GM23338 (cell line): ENCODE results near the gene SORT1. TPM values are rescaled to one million over a fixed set of nuclear protein-coding genes. Genes with fewer than 3 reads are reported as not detected.

Experiments
- ATAC-seq: fragments of 200-7000 bp; cut with Tn5 transposase; 3 replicates; pipeline ENCODE4 v1.9.1; 2020
- DNase-seq: peaks from one replicate; pipeline ENCODE4 v3.0.0-alpha.2; 2015; ENCODE audit warnings: low spot score
- H2AFZ ChIP-seq: fragments of 200-600 bp; sonication (generic); 2 replicates; pipeline ENCODE4 v1.8.0; 2016; ENCODE audit warnings: antibody characterized with exemption, mild to moderate bottlenecking, moderate library complexity
- H3F3A ChIP-seq: fragments of 200-600 bp; sonication (generic); replicated peaks from 2 replicates; pipeline ENCODE4 v1.8.0; 2017; ENCODE audit warnings: antibody characterized with exemption, mixed run types, low read depth
- H3K27ac ChIP-seq: fragments of 200-600 bp; sonication (generic); 2 replicates; pipeline ENCODE4 v1.6.1; 2016; ENCODE audit warnings: low read depth
- H3K27me3 ChIP-seq: fragments of 200-600 bp; sonication (generic); 2 replicates; pipeline ENCODE4 v1.8.0; 2016; ENCODE audit warnings: mild to moderate bottlenecking, mixed run types, moderate library complexity; ENCODE audit not compliant: insufficient read depth
- H3K36me3 ChIP-seq: fragments of 200-600 bp; sonication (generic); 2 replicates; pipeline ENCODE4 v1.8.0; 2016; ENCODE audit warnings: mild to moderate bottlenecking; ENCODE audit not compliant: insufficient read depth
- H3K4me1 ChIP-seq: fragments of 200-600 bp; sonication (generic); 2 replicates; pipeline ENCODE4 v1.8.0; 2016; ENCODE audit warnings: mild to moderate bottlenecking, moderate library complexity; ENCODE audit not compliant: insufficient read depth
- H3K4me2 ChIP-seq: fragments of 200-600 bp; sonication (generic); 2 replicates; pipeline ENCODE4 v1.7.1; 2017; ENCODE audit warnings: mixed run types
- H3K4me3 ChIP-seq: fragments of 200-600 bp; sonication (generic); 2 replicates; pipeline ENCODE4 v1.6.1; 2016; ENCODE audit warnings: mixed run types
- H3K79me2 ChIP-seq: fragments of 200-600 bp; sonication (generic); replicated peaks from 2 replicates; pipeline ENCODE4 v1.8.0; 2017; ENCODE audit warnings: mild to moderate bottlenecking; ENCODE audit not compliant: insufficient read depth
- H3K9me2 ChIP-seq: fragments of 200-600 bp; sonication (generic); 2 replicates; pipeline ENCODE4 v1.8.0; 2017; ENCODE audit not compliant: insufficient read depth
- H4K20me1 ChIP-seq: fragments of 200-600 bp; sonication (generic); replicated peaks from 2 replicates; pipeline ENCODE4 v1.8.0; 2017; ENCODE audit warnings: mild to moderate bottlenecking; ENCODE audit not compliant: insufficient read depth
- H3K27ac Mint-ChIP-seq: 2 replicates; pipeline ENCODE4 v1.8.0; 2020; ENCODE audit warnings: inconsistent platforms, mild to moderate bottlenecking, moderate library complexity, mixed read lengths
- H3K27me3 Mint-ChIP-seq: 3 replicates; pipeline ENCODE4 v1.8.0; 2022; ENCODE audit warnings: low read depth, mild to moderate bottlenecking, moderate library complexity, mixed read lengths, inconsistent platforms; ENCODE audit not compliant: insufficient read depth, poor library complexity
- H3K36me3 Mint-ChIP-seq: 3 replicates; pipeline ENCODE4 v1.8.0; 2021; ENCODE audit warnings: low read depth, mild to moderate bottlenecking, inconsistent platforms, moderate library complexity, mixed read lengths
- H3K4me1 Mint-ChIP-seq: 3 replicates; pipeline ENCODE4 v1.8.0; 2020; ENCODE audit warnings: mild to moderate bottlenecking, inconsistent platforms, mixed read lengths
- H3K4me3 Mint-ChIP-seq: 3 replicates; pipeline ENCODE4 v1.8.0; 2021; ENCODE audit warnings: moderate library complexity, mild to moderate bottlenecking, inconsistent platforms, mixed read lengths
- H3K9me3 Mint-ChIP-seq: 3 replicates; pipeline ENCODE4 v1.8.0; 2020; ENCODE audit warnings: moderate library complexity, mild to moderate bottlenecking, inconsistent platforms, mixed read lengths
- CREB1 ChIP-seq: fragments of 250-450 bp; sonication (Bioruptor Pico); IDR thresholded peaks from 2 replicates; pipeline ENCODE4 v1.5.0; 2020; ENCODE audit warnings: low read depth, mild to moderate bottlenecking, moderate library complexity
- ETS1 ChIP-seq: IDR thresholded peaks from 2 replicates; pipeline ENCODE4 v1.6.1; 2016; ENCODE audit warnings: antibody characterized with exemption
- EZH2 ChIP-seq: fragments of 200-600 bp; sonication (generic); IDR thresholded peaks from one replicate; pipeline ENCODE4 v1.8.0; 2017; ENCODE audit warnings: antibody characterized with exemption, mild to moderate bottlenecking, low read depth; ENCODE audit not compliant: unreplicated experiment
- EZH2phosphoT487 ChIP-seq: fragments of 200-600 bp; sonication (generic); IDR thresholded peaks from one replicate; pipeline ENCODE4 v1.8.1; 2018; ENCODE audit warnings: antibody characterized with exemption; ENCODE audit not compliant: unreplicated experiment
- JUNB ChIP-seq: IDR thresholded peaks from one replicate; pipeline ENCODE4 v1.6.1; 2016; ENCODE audit warnings: antibody characterized with exemption; ENCODE audit not compliant: unreplicated experiment
- NANOG ChIP-seq: IDR thresholded peaks from 2 replicates; pipeline ENCODE4 v1.6.1; 2016; ENCODE audit warnings: antibody characterized with exemption, borderline replicate concordance
- POLR2AphosphoS5 ChIP-seq: IDR thresholded peaks from 2 replicates; pipeline ENCODE4 v1.6.1; 2016; ENCODE audit warnings: antibody characterized with exemption, low read depth
- STAT1 ChIP-seq: IDR thresholded peaks from one replicate; pipeline ENCODE4 v1.6.1; 2016; ENCODE audit warnings: antibody characterized with exemption; ENCODE audit not compliant: unreplicated experiment
- ZNF114 ChIP-seq: fragments of 250-450 bp; sonication (Bioruptor Pico); IDR thresholded peaks from 2 replicates; pipeline ENCODE4 v1.5.0; 2020; ENCODE audit warnings: mild to moderate bottlenecking, moderate library complexity
- ZNF331 ChIP-seq: fragments of 250-450 bp; sonication (Bioruptor Pico); IDR thresholded peaks from 2 replicates; pipeline ENCODE4 v1.5.0; 2020; ENCODE audit warnings: low read depth, mild to moderate bottlenecking, moderate library complexity
- polyA plus RNA-seq: library from polyadenylated mRNA; unstranded; fragments of >200 nt; fragmentation: Nextera tagmentation; extraction: Ambion mirVana; gene quantifications from 2 replicates; pipeline ENCODE4 v1.2.1, GENCODE V29; 2016
- total RNA-seq: library from RNA; depleted of rRNA; stranded (reverse); fragments of >200 nt; shearing (Covaris generic); gene quantifications from 2 replicates; pipeline ENCODE4 v1.2.3, GENCODE V29; 2014
- TF ChIP-seq, protein P1 (sequence below), 2 experiments: fragments of 200-600 bp in 1 of 2; sonication (generic) in 1 of 2; conservative IDR thresholded peaks; 2 replicates each; pipeline versions ENCODE4 v1.5.1 to v1.6.1; 2016 to 2017; ENCODE audit warnings: antibody characterized with exemption in 2 of 2, low read depth in 2 of 2, mild to moderate bottlenecking in 2 of 2, moderate library complexity in 1 of 2

SORT1 gene
- total and polyA plus RNA-seq, 2 experiments from 2014 or later, result 10.9 to 55.4 TPM

DNA sequence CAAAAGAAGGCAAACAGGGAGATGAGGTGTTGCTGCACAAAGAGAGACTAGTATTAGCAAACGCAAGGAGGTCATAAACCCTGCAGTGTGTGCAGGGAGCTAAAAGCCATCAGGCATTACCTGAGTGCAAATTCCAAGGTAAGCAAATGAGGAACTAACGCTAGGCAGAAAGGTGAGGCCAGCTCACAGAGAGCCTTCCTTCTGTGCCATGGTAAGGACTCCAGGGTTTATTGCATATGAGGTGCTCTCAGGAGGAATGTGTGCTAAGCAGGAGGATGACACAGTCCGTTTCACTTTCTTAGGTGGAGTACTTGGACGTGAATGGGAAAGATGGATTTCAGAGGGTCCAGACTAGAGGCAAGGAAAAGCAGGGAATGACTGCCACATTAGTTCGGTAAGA, 46.3 kb downstream of the SORT1 start:
- no peaks in the 10 kb centered on the region for H3K9me3 Mint-ChIP-seq
- TF ChIP-seq STAT1 (no peak), ETS1 (no peak), EZH2phosphoT487 (no peak), JUNB (no peak), POLR2AphosphoS5 (no peak)
- TF ChIP-seq, protein P1, sequence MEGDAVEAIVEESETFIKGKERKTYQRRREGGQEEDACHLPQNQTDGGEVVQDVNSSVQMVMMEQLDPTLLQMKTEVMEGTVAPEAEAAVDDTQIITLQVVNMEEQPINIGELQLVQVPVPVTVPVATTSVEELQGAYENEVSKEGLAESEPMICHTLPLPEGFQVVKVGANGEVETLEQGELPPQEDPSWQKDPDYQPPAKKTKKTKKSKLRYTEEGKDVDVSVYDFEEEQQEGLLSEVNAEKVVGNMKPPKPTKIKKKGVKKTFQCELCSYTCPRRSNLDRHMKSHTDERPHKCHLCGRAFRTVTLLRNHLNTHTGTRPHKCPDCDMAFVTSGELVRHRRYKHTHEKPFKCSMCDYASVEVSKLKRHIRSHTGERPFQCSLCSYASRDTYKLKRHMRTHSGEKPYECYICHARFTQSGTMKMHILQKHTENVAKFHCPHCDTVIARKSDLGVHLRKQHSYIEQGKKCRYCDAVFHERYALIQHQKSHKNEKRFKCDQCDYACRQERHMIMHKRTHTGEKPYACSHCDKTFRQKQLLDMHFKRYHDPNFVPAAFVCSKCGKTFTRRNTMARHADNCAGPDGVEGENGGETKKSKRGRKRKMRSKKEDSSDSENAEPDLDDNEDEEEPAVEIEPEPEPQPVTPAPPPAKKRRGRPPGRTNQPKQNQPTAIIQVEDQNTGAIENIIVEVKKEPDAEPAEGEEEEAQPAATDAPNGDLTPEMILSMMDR (conservative IDR thresholded peaks at IDR 0.05; ENCODE audit: low read depth in 2 of 2), result no peak
- H3K4me3 Mint-ChIP-seq, result no peak overlapping the region
- no peak overlapping the region for H3K27ac Mint-ChIP-seq
- ATAC-seq (no peak), DNase-seq (no peak)
- H3K4me2 ChIP-seq, result no peak overlapping the region
- H3K4me3 ChIP-seq, result no peak overlapping the region
- peaks cover 5% of the 10 kb centered on the region; the same call in 2 of the 3 replicates for H3K4me1 Mint-ChIP-seq
- no peaks in the 10 kb centered on the region; the same call in 1 of the 2 replicates for H4K20me1 ChIP-seq
- H3F3A ChIP-seq, result no peaks in the 10 kb centered on the region
- no peaks in the 10 kb centered on the region for H3K79me2 ChIP-seq
- no peak overlapping the region; the same call in 1 of the 2 replicates for H3K27ac ChIP-seq
- H2AFZ ChIP-seq, result no peak overlapping the region
- H3K36me3 Mint-ChIP-seq, result peaks cover 37% of the 10 kb centered on the region
- no peaks in the 10 kb centered on the region for H3K9me2 ChIP-seq
- H3K36me3 ChIP-seq, result peaks cover 3% of the 10 kb centered on the region; the same call in 1 of the 2 replicates
- H3K27me3 Mint-ChIP-seq, result no peaks in the 10 kb centered on the region
- H3K27me3 ChIP-seq, result no peaks in the 10 kb centered on the region
- no peaks in the 10 kb centered on the region for H3K4me1 ChIP-seq

DNA sequence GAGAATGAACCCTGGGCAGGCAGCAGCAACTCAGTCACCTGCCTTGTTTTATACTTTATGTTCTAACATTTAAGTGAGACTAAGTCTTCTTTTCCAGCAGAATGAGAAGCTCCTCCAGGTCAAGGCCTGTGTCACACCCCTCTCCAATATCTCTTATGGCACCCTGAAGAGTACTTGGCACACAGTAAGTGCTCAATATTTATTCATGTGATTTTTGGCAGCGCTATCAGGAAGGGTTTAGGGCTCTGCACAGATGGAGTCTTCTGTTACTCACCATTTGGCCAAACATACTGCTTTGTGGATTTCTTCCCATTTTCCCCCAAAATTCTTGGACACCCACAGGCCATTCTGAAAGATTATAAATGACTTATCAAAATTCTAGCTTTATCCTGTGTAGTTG, 47.1 kb downstream of the SORT1 start:
- Mint-ChIP-seq H3K27me3 (peaks cover 4% of the 10 kb centered on the region), H3K4me3 (no peak overlapping the region), H3K9me3 (no peaks in the 10 kb centered on the region), H3K4me1 (peaks cover 5% of the 10 kb centered on the region; the same call in 2 of the 3 replicates), H3K36me3 (peaks cover 38% of the 10 kb centered on the region), H3K27ac (no peak overlapping the region)
- DNase-seq (no peak), ATAC-seq (no peak)
- H3K27ac ChIP-seq, result no peak overlapping the region
- H3K4me3 ChIP-seq, result no peak overlapping the region
- H3K27me3 ChIP-seq, result no peaks in the 10 kb centered on the region
- H3K4me1 ChIP-seq, result no peaks in the 10 kb centered on the region
- H3K79me2 ChIP-seq, result no peaks in the 10 kb centered on the region
- H4K20me1 ChIP-seq, result no peaks in the 10 kb centered on the region
- H3F3A ChIP-seq, result no peaks in the 10 kb centered on the region
- no peak overlapping the region for H2AFZ ChIP-seq
- no peak overlapping the region for H3K4me2 ChIP-seq
- H3K36me3 ChIP-seq, result peaks cover 3% of the 10 kb centered on the region; the same call in 1 of the 2 replicates
- no peaks in the 10 kb centered on the region for H3K9me2 ChIP-seq
- TF ChIP-seq POLR2AphosphoS5 (no peak), STAT1 (no peak), CREB1 (no peak), ZNF114 (CRISPR knock-in tag) (no peak), NANOG (no peak), JUNB (no peak), EZH2 (no peak), ZNF331 (no peak)
- TF ChIP-seq, protein P1 (conservative IDR thresholded peaks at IDR 0.05; ENCODE audit: low read depth in 2 of 2), result no peak
